ENCODE results near the gene KLHL40.

DNA sequence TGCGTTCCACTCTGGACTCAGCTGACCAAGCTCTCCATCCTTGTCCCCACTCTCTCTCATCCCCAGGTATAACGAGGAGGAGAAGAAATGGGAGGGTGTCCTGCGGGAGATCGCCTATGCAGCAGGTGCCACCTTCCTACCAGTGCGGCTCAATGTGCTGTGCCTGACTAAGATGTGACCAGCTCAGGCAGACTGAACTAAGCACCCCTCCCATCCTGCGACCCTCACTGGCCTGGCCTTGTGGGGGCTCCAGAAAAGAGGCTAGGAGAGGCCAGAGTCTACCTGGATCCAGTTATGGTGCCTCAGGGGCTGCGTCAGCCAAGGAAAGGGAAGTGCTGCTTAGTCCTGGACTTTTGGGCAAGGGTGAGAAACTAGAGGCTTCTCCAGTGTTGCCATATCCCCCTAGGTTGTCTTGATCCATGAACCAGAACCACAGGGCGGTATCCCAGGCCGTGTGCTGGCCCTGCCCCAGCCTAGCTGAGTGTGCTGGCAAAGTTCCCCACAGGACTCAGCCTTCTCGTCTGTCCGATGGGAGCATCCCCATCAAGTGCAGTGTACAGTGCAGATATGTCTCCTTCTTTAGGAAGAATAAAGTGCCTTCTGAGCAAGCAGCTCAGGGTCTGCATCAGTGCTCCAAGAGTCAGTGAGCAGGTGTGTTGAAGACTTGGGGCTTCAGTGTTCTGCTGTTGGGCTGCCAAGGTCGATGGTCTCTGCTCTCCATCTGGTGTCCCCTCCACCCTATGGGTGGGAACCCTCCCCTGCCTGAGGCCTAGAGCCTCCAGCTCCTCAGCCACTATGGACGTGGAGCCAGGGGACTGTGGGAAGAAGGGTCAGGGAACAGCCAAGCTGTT, 6.7 kb downstream of the KLHL40 start:
- no peak for TF ChIP-seq CTCF (IDR thresholded peaks at IDR 0.05; ENCODE audit: insufficient read depth, low read depth, low read length)
- no peak for TF ChIP-seq EZH2 (IDR thresholded peaks at IDR 0.05; ENCODE audit: insufficient read depth, low read length)
